ENCODE measurements around the gene SLC25A39.

SLC25A39 gene

GRCh38 chr17:44281570-44281969, 43.1 kb downstream of the SLC25A39 start:
- H3K27ac ChIP-seq (replicated peaks) = no peak overlapping the region
- no peaks in the 10 kb centered on the region for H3K27me3 ChIP-seq (ENCODE audit: insufficient read depth, poor library complexity, severe bottlenecking)
- H3K4me3 ChIP-seq (replicated peaks; ENCODE audit: insufficient read depth, low read length) = no peak overlapping the region
- no peak for DNase-seq (ENCODE audit: low read depth in 1 of 2, low spot score in 1 of 2)
- TF ChIP-seq CTCF (IDR thresholded peaks at IDR 0.05; ENCODE audit: insufficient read depth, low read length) (no peak), POLR2AphosphoS5 (IDR thresholded peaks at IDR 0.05; ENCODE audit: low read depth) (no peak), SPI1 (IDR thresholded peaks at IDR 0.05; ENCODE audit: borderline replicate concordance, low read depth) (no peak), REST (IDR thresholded peaks at IDR 0.05; ENCODE audit: insufficient replicate concordance, low read depth) (no peak), GABPA (IDR thresholded peaks at IDR 0.05; ENCODE audit: low read depth) (no peak)

- no peak for DNase-seq (ENCODE audit: low read depth in 1 of 2, low spot score in 1 of 2)
- no peak overlapping the region for H3K4me3 ChIP-seq (replicated peaks; ENCODE audit: insufficient read depth, low read length)
- no peak overlapping the region for H3K27ac ChIP-seq (replicated peaks)
- H3K27me3 ChIP-seq (ENCODE audit: insufficient read depth, poor library complexity, severe bottlenecking) = no peaks in the 10 kb centered on the region
- TF ChIP-seq POLR2AphosphoS5 (IDR thresholded peaks at IDR 0.05; ENCODE audit: low read depth) = no peak
- no peak for TF ChIP-seq GABPA (IDR thresholded peaks at IDR 0.05; ENCODE audit: low read depth)
- no peak for TF ChIP-seq CTCF (IDR thresholded peaks at IDR 0.05; ENCODE audit: insufficient read depth, low read length)
- TF ChIP-seq REST (IDR thresholded peaks at IDR 0.05; ENCODE audit: insufficient replicate concordance, low read depth) = no peak
- TF ChIP-seq SPI1 (IDR thresholded peaks at IDR 0.05; ENCODE audit: borderline replicate concordance, low read depth) = no peak
Measured at GRCh38 chr17:44280392-44280937, 44.2 kb downstream of the SLC25A39 start.

- TF ChIP-seq POLR2AphosphoS5 (IDR thresholded peaks at IDR 0.05; ENCODE audit: low read depth) (no peak), REST (IDR thresholded peaks at IDR 0.05; ENCODE audit: insufficient replicate concordance, low read depth) (no peak)
- Histone ChIP-seq H3K4me3 (replicated peaks; ENCODE audit: insufficient read depth, low read length) (no peak overlapping the region), H3K27me3 (ENCODE audit: insufficient read depth, poor library complexity, severe bottlenecking) (no peaks in the 10 kb centered on the region), H3K27ac (replicated peaks) (no peak overlapping the region)
- DNase-seq (ENCODE audit: low read depth in 1 of 2, low spot score in 1 of 2) = peak; percentile 36 to 49
Measured at GRCh38 chr17:44279666-44280391, 44.8 kb downstream of the SLC25A39 start.
